ENCODE data around the gene GPAM.
"Not testable (repeated sequence)": the region's sequence is repeated elsewhere in the genome, so short reads cannot be mapped to it uniquely, and the experiment has no call there.

GPAM gene, protein sequence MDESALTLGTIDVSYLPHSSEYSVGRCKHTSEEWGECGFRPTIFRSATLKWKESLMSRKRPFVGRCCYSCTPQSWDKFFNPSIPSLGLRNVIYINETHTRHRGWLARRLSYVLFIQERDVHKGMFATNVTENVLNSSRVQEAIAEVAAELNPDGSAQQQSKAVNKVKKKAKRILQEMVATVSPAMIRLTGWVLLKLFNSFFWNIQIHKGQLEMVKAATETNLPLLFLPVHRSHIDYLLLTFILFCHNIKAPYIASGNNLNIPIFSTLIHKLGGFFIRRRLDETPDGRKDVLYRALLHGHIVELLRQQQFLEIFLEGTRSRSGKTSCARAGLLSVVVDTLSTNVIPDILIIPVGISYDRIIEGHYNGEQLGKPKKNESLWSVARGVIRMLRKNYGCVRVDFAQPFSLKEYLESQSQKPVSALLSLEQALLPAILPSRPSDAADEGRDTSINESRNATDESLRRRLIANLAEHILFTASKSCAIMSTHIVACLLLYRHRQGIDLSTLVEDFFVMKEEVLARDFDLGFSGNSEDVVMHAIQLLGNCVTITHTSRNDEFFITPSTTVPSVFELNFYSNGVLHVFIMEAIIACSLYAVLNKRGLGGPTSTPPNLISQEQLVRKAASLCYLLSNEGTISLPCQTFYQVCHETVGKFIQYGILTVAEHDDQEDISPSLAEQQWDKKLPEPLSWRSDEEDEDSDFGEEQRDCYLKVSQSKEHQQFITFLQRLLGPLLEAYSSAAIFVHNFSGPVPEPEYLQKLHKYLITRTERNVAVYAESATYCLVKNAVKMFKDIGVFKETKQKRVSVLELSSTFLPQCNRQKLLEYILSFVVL

DNA sequence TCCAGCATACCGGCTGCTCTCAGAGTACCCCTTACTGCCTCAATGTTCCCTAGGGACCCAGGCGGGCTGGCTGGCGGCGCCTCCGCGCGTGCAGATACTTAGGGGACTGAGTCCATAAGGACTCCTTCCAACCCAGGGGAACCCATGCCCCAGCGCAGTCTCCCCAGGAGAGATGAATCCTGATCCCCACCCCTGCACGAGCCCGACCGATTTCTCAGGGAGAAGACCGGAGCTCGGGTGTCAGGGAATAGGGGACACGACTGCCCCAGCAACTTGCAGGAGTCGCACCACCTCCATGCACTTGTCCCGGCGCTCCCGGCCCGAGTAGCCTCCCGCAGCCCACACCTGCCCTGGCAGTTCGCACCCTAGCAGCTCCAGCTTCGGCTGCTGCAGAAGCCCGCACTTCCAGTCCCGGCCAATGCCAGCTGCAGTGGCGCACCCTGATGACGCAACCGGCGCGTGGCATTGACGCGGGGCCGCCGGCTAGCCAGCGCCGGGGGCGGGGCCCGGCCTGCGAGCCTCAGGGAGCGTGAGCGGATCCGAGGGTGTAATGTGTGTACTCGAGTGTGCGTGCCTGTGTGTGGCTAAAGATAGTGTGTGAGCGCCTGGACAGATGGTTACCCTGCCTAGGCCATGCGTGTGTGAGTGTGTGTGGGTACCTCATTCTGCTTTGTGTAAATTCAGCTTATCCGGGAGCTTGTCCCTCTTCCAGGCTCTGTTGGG is at the start of gene GPAM:
GPAM (minus strand) TSS at position 437 of the 723 bp plus-strand sequence. CDS start 1,981 bp downstream, outside the sequence.
- peak; percentile 94 to 98 for DNase-seq

DNA sequence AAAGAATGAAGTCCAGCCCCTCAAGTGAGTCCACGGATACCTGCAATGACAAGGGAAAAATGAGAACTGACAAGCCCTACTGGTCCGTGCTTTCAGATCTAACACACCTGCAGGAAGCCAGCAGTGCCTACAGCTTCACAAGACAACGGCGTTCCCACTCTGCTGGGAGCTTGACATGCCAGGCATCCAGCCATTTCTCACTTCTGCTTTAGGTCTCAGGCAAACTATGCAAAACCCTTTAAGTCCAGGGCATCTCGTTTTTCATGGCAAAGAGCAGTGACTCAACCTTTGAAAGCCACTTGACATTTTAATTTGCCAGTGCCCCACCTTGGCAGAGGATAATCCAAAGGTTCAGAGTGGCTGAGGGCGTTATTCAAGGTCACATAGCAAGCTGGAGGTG is 49.1 kb upstream of the GPAM start:
- no peak for DNase-seq

DNA sequence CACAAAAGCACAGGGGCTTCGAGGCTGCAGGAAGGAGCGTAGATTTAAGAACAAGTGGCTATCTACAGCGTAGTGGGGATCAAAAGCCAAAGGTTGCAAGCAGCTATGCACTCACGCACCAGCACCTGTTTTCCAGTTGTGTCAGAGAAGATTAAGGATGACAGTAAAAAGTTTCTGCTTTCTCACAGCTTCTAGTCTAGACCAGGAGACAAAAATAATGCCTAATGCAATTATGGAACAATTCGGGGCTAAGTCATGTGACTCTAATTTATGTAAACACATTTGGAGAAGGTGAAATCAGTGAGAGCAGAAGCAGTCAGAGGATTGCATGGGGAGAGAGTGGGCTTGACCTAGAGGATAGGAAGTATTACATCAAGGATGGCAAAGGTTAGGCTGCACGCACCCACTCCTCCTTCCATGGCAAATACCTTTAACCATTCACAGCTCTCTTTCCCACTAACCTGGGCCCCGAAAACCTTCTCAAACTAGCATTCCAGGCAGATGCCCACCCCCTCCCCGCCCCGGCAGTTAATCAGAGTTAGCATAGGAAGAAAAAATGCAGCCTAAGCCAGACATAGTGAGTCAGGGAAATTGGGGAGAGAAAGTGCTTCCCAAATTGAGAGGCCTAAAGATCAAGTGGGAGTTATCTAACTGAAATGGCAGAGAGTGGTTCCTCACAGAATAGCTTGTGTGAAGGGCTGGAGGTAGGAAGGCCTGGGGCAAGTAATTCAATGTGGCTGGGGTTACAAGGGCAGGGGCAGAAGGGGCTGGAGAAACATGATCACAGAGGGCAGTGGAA is 48.2 kb upstream of the GPAM start:
- no peak for DNase-seq

DNA sequence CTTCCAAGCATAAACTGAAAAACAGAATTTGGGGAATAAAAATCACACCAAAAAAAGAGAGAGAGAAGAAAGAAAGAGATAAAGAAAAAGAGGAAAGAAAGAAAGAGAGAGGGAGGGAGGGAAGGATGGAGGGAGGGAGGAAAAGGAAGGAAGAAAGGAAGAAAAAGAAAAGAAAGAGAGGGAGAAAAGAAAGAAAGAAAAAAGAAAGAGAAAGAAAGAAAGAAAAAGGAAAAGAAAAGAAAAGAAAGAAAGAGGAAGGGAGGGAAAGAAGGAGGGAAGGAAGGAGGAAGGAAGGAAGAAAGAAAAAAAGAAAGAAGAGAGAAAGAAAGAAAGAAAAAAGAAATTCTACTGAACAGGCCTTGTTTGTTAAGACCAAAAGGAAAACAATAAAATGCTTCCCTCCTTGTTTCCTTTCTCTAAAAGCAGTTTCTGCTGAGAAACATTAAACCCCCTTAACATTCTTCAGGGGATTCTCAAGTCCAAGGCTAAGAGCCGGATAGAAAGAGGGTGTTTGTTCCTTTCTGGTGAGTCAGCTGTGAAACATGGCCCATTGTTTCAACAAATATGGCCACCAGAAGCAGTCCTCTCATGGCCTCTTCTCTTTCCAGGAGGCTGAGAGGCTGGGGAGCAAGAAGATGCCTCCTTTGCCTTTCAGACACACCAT is 46.9 kb upstream of the GPAM start:
- no peak for DNase-seq

DNA sequence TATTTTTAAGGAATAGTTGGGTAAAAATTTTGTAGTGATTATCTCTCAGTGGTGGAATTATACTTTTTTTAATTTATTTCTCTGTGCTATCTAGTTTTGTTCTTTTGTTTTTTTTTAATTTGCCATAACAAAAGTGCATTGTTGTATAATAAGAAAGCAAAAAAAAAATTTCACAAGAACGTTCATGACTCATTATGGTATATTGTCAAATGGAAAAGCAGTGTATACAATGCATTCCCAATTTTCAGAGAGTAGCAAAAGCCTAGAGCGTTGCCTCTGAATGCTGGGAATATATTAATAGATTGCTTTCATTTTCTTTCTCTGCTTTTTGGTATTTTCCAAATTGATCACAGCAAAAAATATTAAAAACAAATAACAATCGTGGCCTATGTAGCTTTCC is 46.3 kb upstream of the GPAM start:
- DNase-seq = no peak

DNA sequence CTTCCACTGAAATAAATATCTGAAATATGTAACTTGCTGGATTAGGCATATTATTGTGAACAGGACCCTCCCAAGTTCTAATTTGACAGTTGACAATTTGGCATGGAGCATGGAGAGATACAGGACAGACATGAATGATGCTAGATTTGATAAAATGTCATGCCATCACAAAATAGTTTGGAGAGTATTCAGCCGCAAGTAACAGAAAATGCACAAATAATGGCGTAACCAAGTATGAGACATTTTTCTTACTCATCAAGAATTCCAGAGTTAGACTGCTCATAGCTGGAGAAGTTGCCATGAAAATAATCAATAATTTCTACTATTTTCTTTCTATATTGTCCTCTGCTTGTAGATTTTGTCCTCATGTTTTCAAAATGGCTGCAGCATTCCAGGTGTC is 45.5 kb upstream of the GPAM start:
- no peak for DNase-seq

DNA sequence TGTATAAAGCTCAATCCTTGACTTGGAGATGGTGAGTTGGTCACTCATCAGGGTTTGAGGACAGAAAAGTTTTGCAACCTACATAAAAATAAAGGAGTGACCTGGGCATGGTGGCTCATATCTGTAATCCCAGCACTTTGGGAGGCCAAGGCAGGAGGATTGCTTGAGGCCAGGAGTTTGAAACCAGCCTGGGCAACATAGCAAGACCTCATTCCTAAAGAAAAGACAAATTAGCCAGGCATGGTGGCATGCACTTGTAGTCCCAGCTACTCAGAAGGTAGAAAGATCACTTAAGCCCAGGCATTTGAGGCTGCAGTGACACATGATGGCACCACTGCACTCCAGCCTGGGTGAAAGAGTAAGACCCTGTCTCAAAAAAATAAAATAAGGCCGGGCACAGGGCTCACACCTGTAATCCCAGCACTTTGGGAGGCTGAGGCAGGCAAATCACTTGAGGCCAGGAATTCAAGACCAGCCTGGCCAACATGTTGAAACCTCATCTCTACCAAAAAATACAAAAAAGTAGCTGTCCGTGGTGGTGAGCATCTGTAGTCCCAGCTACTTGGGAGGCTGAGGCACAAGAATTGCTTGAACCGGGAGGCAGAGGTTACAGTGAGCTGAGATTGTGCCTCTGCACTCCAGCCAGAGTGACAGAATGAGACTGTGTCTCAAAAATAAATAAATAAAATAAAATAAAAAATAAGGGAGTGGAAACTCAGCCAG is 45.0 kb upstream of the GPAM start:
- not testable (repeated sequence) for DNase-seq

DNA sequence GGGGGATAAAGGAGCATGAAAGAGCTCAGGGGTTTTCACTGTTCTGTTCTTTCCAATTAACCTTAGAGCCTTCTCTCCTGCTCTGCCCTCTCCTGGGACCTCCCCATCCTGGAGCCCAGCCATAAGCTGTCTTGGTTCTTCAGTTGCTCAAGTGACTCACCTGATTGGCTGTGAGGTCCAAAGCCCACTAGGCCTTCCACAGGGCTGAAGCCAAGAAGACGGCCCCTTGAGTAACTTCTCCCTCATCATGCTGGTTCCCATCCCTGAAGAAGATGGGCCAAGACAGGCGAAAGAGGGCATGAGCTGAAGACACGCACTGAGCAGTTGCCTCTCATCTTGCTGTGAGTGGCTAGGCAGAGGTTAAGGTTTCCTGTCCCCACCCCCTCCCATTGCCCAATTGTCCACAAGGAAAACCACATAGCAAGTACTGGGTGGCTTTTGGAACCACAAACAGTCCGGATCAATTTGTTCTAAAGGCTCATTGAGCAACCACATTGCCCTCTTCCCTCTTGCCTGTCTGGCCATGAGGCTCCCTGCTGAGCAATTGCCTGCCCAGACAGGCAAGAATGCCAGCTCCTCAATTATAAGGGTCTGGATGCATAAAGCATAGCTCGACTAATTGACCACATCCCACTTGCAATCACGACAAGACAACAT is 43.9 kb upstream of the GPAM start:
- no peak for DNase-seq

DNA sequence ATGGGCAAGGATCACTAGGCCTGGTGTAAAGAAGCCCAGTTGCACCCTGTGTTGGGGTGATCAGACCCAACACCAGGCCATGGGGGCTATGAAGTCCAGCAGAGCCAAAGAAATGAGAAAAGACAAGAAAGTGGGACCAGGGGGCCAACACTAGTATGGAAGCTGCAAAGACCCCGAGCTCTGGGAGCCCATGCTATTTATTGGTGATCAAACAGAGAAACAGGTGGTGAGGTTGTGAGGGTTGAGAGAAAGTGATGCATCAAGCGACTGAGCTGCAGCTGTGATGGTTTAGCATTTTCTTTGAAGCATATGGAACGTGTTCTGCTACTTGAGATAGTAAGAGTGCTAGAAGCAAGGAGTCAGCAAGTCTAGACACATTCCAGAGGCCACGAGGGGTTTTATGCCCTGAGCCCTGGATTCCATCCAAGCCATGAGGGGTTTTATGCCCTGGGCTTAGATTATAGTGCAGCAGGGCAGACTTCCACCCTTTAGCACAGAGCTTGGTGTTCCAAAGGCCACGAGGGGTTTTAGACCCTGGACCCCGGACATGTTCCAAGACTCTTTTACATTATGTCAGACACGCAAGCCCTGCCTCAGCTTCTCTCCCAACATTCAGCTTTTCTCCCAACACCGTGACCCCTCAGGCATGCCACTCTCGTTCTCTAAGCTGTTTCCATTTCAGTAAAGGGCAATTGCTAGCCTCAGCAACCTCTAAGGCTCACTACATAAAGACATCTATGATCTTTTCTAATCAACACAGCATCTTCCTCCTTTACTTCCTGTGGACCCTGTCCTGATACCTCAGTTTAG is 43.1 kb upstream of the GPAM start:
- DNase-seq = no peak

DNA sequence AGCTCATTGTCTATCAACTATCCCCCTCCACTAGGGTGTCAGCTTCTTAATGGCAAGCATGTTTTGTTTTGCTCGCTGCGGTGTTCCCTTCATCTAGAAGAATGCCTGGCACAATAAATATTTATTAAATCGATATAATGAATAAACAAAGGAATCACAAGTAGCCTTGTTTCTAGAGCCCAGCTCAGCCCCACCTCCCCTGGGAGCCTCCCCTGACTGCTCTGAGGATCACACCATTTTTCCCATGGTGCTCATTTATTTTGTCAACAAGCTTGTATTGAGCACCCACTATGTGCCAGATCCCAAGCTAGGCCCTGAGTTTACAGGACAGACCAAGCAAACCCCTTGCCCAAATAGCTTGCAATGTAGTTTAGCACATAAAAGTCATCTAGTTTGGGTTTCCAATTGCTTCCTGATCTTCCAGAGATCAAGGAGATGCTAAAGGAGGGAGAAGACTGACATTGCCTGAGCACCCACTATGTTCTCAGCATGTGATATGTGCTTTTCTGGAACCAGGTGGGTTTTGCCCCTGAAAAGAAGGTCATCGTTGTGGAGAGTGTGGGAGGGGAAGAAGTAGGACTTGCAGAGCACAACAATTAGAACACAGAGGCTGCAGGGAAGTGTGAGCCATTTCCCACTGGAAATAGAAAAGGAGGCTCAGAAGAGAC is 42.3 kb upstream of the GPAM start:
- DNase-seq = no peak

DNA sequence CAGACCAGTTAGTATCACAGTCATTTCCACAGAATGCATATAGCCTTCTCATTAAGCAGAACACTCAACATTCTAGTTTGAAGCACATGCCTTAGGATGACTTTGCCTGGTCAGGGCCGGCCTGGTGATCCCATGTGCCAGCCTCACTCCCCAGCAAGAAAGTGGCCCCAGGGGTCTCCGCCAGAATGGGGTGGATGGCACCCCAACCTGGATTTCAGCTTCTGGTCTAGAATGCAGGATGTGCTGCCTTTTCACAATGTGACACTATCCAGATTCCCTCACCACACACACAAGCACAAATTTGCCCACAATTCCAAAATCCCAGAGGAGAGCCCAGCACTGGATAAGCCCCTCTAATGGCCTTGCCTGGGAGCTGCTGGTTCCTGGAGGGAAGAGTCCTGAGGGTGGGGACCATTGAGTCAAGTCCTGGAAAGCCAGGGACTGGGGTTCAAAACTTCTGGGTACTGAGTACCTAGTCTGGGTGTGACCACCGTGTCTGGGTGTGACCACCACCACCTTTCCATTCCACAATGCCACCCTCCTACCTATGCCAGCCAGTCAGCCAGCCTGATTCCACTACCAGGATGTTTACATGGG is 41.5 kb upstream of the GPAM start:
- DNase-seq = no peak

DNA sequence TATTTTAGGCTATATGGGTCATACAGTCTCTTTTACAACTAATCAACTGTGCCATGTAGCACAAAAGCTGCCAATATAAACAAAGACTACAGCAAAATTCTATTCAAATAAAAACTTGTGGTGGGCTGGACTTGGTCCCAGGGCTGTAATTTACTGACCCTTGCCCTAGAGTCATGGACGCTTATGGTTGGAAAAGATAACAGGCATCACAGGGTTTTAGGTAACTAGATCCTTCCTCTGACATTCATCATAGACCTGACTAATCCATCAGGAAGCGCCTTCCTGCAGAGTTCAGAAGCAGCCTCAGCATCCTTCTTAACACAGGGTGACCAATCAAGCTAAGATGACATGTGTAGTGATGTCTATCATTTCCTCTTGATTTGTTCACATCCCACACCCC is 40.2 kb upstream of the GPAM start:
- no peak for DNase-seq

DNA sequence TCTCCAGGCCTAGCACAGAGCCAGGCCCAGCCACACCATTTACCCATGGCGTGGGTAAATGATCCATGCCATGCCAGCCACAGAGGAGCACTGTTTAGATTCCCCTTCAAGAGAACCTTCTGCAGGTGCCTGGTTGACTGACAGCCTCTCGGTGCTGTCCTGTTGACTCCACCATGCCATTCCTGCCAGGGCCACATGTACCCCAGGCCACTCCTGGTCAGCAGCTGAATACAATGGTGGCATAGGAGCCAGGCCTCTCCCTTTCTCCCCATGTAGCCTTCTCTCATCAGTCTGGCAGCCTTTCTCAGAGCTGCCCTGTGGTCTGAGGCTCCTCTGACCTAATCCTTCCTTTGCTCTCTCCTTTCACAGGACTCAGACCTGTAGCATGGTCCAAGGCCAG is 39.2 kb upstream of the GPAM start:
- DNase-seq = no peak

DNA sequence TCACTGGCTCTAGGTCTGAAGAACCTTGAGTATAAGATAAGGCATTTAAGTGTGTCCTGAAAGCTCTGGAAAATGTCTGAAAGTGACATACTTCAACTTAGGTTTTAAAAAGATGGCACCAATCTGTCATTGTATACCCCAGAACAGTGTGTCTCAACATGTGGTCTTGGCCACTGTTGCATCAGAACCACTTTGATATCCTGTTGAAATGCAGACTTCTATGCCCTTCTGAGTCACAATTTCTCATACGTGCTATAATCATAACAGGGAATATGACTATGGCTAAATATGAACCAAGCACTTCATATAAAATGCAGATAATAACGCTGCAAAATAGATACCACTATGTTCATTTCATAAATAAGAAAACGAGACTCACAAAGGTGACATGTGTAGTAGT is 38.0 kb upstream of the GPAM start:
- no peak for DNase-seq

DNA sequence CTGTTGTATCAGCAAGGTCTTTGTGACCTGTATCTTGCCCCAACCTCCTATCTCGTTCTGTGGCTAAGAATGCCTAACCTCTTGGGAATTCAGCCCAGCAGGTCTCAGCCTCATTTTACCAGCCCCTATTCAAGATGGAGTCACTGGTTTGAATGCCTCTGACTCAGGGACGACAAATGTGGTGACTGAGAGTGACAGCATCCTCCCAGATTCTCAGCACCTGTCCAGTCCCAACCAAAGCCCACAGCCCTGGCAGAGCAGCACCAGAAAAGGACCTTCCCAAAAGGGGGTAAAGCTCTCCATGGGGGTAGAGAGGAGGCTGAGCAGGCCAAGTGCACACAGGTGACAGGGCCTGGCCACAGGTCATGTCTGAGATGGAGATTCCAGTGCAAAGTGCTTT is 35.4 kb upstream of the GPAM start:
- no peak for DNase-seq

DNA sequence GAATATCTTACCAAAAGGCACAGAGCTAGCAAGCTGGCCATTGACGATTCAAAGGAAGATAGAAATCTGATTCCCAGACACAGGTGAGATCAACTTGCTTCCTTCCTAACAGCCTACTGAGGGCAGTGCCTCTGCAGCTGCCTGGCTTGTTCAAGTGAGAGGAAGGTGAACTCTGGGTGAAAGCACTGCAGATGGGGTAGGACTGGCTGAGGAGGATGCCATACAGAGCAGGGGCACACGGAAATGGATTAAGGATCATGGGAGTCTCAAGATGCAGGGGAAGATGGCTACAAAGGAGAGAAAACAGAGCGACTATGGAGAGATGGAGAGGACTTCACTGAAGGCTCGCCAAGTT is 34.4 kb upstream of the GPAM start:
- DNase-seq = no peak

DNA sequence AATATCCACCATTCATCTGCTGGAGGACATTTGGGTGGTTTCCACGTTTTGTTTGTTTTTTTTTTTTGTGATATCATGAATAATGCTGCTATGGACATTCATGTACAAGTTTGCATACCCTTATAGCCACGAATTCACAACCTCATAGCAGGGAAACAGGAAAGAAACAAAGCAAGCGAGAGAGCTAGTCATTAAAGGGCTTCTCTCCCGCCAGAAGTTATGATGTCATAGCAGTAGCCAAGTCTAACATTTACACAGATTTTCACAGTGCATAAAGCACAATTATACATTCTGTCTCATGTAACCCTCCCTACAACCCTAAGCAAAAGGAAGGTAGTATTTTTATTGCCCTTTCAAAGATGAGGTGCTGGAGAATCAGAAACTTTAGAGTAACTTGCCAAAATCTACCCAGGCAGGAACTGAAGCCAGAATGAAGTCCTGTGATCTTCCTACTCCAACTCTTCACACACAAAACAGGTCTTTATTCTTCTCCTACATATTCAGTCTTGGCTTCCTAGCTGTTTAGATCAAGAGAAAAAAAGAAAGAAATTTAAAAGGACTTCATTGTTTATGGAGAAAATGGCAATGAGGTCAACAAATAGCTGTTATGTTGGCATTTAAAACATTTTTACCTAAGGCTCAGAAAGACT is 33.9 kb upstream of the GPAM start:
- DNase-seq = no peak

DNA sequence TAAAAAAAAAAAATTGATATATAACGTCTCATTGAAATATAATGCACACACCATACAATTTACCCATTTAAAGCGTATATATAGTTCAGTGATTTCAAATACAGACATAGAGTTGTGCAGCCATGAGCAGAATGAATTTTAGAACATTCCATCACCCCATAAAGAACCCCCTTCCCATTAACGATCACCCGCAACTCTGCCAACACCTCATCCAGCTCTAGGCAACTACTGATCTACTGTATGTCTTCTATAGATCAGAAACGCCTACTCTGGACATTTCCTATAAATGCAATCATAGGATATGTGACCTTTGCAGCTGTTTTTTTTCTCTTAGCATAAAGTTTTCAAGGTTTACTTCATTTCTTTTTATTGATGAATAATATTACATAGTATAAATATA is 33.4 kb upstream of the GPAM start:
- no peak for DNase-seq

DNA sequence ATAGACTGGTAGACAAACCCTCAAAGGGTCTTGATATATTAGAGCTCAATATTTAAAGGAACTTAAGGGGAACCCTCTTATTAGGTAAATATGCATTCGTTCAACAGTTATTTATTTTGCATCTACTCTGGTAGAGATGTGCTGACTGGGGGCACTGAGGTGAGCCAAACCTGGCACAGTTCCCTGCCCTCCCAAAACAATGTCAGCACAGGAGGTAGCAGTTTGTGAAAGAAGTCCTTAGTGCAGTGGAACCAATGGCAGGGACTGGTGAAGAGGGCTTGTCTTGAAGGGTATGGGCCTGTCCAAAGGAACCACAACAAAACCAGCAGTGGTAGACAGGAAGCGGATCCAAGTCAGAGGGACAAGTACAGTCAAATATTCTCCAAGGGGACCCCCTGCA is 32.6 kb upstream of the GPAM start:
- no peak for DNase-seq
